Ovary (tissue), 9 donors: ENCODE measurements around the gene DHODH. TPM values are rescaled to one million over a fixed set of nuclear protein-coding genes. Genes with fewer than 3 reads are reported as not detected.

Experiments
- DNase-seq, 5 donors: peaks; one replicate each; pipeline ENCODE4 v3.0.0-alpha.2; 2019 to 2020
- H3K27ac ChIP-seq, 2 donors: fragments of 200-600 bp; one replicate each; pipeline versions ENCODE4 v1.5.1 to v1.8.0; 2019 to 2022
- H3K27me3 ChIP-seq: fragments of 200-600 bp; one replicate; pipeline ENCODE4 v1.8.0; 2022
- H3K36me3 ChIP-seq: fragments of 200-600 bp; sonication (generic); one replicate; pipeline ENCODE4 v1.5.1; 2019
- H3K4me1 ChIP-seq: one replicate; pipeline ENCODE4 v1.8.1; 2013; ENCODE audit warnings: mild to moderate bottlenecking, moderate library complexity; ENCODE audit not compliant: insufficient read depth
- H3K4me3 ChIP-seq: fragments of 200-600 bp; sonication (generic); one replicate; pipeline ENCODE4 v1.5.1; 2017
- H3K9me3 ChIP-seq, 2 donors: fragments of 200-600 bp in 1 of 2; sonication (generic) in 1 of 2; one replicate each; pipeline versions ENCODE4 v1.5.1 to v1.8.1; 2013 to 2019; ENCODE audit warnings: mild to moderate bottlenecking in 1 of 2, moderate library complexity in 1 of 2
- CTCF ChIP-seq, 3 donors: fragments of 450-650 bp in 2 of 3; fragments of 200-600 bp in 1 of 3; IDR thresholded peaks; one replicate each; pipeline versions ENCODE4 v1.5.1 to v1.8.0; 2016 to 2022; ENCODE audit warnings: antibody characterized with exemption in 3 of 3, mild to moderate bottlenecking in 1 of 3
- EP300 ChIP-seq: sonication (generic); formaldehyde crosslinking; IDR thresholded peaks from one replicate; pipeline ENCODE4 v1.6.1; 2017; ENCODE audit warnings: antibody characterized with exemption
- POLR2A ChIP-seq: fragments of 450-650 bp; IDR thresholded peaks from one replicate; pipeline ENCODE4 v1.6.1; 2017; ENCODE audit warnings: antibody characterized with exemption, mild to moderate bottlenecking, moderate library complexity
- WGBS, 3 donors: extraction: QIAGEN DNeasy Blood & Tissue Kit in 1 of 3; methylation state at CpG; one replicate each; pipeline versions ENCODE4 v1.1.5 to v1.1.7; 2013 to 2017; 5-methylcytosine and 5-hydroxymethylcytosine counted together
- intact Hi-C, 4 donors: fragments of 100-400 bp; cut with DNase I; formaldehyde crosslinking; loops; one replicate each; pipeline versions ENCODE4 v1.11.0 to v1.15.1; 2022 to 2023
- polyA plus RNA-seq, 2 donors: library from polyadenylated mRNA; stranded (reverse); fragments of 200-250 nt in 1 of 2; fragments of 350-450 nt in 1 of 2; fragmentation: Illumina TruSeq in 1 of 2; extraction: RNeasy Lipid Tissue Mini Kit (QIAGEN cat#74804) in 1 of 2; gene quantifications; one replicate each; pipeline ENCODE4 v1.2.3, GENCODE V29; 2013 to 2014
- total RNA-seq, 7 donors: library from RNA; depleted of rRNA in 2 of 7; stranded (reverse); fragments of >200 nt in 2 of 7; fragmentation: NEBNext Ultra II Directional in 3 of 7; extraction: Animal tissue kit (Norgen Biotek cat#: 25700) in 3 of 7; gene quantifications; one replicate each; pipeline versions ENCODE4 v1.1.0 to v1.2.4, GENCODE V29; 2016 to 2023
- donor health status: DM: no; HTN: no; CAD: no; lungs with moderate emphysema.
- donor health status: DM: no; HTN: no; CAD: no.
- donor health status: Bipolar disorder and iron deficiency.
- donor health status: DM: yes; HTN: yes; CAD: no.
- donor health status: DM: no; HTN: no; CAD: no.
- donor health status: DM: yes; HTN: yes; CAD: no.

DHODH gene
- total and polyA plus RNA-seq, 9 donors, result 3.2 to 13.0 (median 9.4) TPM

DNA sequence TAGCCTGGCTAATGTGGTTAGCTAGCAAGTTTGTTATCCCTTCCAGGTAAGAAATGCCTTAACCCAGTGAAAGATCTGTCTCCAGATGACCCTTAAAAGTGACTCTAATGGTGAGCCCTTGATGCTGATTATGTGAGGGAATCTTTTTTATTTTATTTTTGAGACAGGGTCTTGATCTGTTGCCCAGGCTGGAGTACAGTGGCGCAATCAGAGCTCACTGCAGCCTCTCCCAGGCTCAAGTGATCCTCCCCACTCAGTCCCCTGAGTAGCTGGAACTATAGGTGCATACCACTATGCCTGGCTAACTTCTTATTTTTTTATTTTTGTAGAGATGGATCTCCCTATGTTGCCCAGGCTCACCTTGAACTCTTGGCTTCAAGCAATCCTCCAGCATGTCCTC lies 35.0 kb downstream of the DHODH start:
- Histone ChIP-seq H3K4me3 (no peak overlapping the region), H3K36me3 (no peaks in the 10 kb centered on the region), H3K4me1 (no peaks in the 10 kb centered on the region), H3K27me3 (no peaks in the 10 kb centered on the region), H3K27ac (no peak overlapping the region), H3K9me3 (no peaks in the 10 kb centered on the region)
- WGBS, 3 donors, result 91 to 100% (median 96%) methylated on average over 1 of the region's 1 CpG
- DNase-seq, result no peak
- intact Hi-C loops, result no loop called here
- no peak for TF ChIP-seq POLR2A

DNA sequence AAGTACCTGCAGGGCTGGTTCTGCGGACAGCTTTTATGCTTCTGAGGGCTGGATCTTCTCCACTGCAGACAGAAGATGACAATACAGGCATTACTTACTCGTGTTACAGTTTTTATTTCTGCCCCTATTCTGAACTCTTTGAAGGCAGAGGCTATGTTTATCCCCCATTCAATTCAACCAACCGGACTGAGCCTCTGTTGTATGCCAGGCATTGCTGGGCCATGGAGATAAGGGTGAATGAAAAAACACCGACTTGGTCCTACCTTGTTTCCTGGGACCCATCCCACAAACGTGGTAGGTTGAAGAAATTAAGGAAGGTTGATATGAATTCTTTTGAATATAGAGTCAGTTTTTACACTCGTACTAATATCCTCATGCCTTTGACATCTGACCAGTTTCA lies 35.8 kb downstream of the DHODH start:
- intact Hi-C loops, result no loop called here
- no peaks in the 10 kb centered on the region for H3K4me1 ChIP-seq
- no peak for TF ChIP-seq POLR2A
- no peak for TF ChIP-seq CTCF (IDR thresholded peaks at IDR 0.05)
- no peak for TF ChIP-seq EP300
- H3K27ac ChIP-seq, result no peak overlapping the region
- no peak overlapping the region for H3K4me3 ChIP-seq
- 68 to 77% (median 74%) methylated on average over 6 of the region's 6 CpGs for WGBS, 3 donors
- H3K9me3 ChIP-seq, result no peaks in the 10 kb centered on the region
- DNase-seq, result no peak
- H3K36me3 ChIP-seq, result no peaks in the 10 kb centered on the region
- no peaks in the 10 kb centered on the region for H3K27me3 ChIP-seq

GRCh38 chr16:72044825-72045359 lies 36.3 kb downstream of the DHODH start:
- Histone ChIP-seq H3K27me3 (no peaks in the 10 kb centered on the region), H3K4me3 (no peak overlapping the region), H3K36me3 (no peaks in the 10 kb centered on the region), H3K27ac (no peak overlapping the region), H3K9me3 (no peaks in the 10 kb centered on the region), H3K4me1 (no peaks in the 10 kb centered on the region)
- 61 to 89% (median 67%) methylated on average over 2 of the region's 2 CpGs for WGBS, 3 donors
- no peak for TF ChIP-seq CTCF (IDR thresholded peaks at IDR 0.05)
- no peak for TF ChIP-seq POLR2A
- TF ChIP-seq EP300, result no peak
- intact Hi-C loops, result no loop called here
- no peak for DNase-seq

- H3K27ac ChIP-seq, result no peak overlapping the region
- H3K9me3 ChIP-seq, result no peaks in the 10 kb centered on the region
- no peaks in the 10 kb centered on the region for H3K36me3 ChIP-seq
- intact Hi-C loops, result no loop called here
- H3K4me3 ChIP-seq, result no peak overlapping the region
- TF ChIP-seq CTCF (IDR thresholded peaks at IDR 0.05) (no peak), POLR2A (no peak)
- no peaks in the 10 kb centered on the region for H3K4me1 ChIP-seq
- no peaks in the 10 kb centered on the region for H3K27me3 ChIP-seq
- DNase-seq, result no peak
These were observed 40.6 kb downstream of the DHODH start for GRCh38 chr16:72049110-72049509.

DNA sequence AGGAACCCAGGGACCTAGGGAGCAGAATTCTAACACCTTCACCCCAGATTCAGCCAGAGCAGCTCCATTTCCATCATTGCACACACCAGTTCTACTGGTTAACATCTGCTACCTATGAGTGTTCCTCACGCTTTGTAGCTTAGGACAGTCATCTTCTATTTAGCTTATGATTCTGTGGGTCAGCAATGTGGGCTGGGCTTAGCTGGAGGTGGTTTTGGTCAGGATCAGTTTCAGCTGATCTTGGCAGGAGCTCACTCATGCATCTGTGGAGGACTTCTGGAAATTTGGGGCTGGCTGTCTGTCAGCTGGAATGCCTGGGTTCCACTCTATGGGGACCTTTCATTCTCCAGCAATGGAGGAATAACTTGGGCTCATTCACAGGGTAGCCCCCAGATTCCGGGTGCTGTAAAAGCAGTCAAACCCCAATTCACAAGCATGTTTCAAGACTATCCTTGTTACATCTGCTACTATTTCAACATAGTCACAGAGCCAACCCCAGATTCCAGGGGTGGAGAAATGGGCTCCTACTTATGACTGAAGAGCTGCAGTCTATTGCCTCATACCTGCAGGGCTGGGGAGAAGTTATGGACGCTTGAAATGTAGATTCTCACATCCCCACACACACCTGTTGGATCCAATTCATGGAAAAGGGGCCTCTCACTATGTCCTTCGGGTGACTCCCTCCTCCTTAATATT lies 42.4 kb downstream of the DHODH start:
- H3K27me3 ChIP-seq, result no peaks in the 10 kb centered on the region
- H3K36me3 ChIP-seq, result no peaks in the 10 kb centered on the region
- H3K4me3 ChIP-seq, result no peak overlapping the region
- H3K4me1 ChIP-seq, result no peaks in the 10 kb centered on the region
- intact Hi-C loops, result no loop called here
- 89 to 91% (median 89%) methylated on average over 4 of the region's 4 CpGs for WGBS, 3 donors
- no peak overlapping the region for H3K27ac ChIP-seq
- no peak for DNase-seq
- no peaks in the 10 kb centered on the region for H3K9me3 ChIP-seq
- TF ChIP-seq EP300, result no peak
- TF ChIP-seq CTCF (IDR thresholded peaks at IDR 0.05), result no peak
- TF ChIP-seq POLR2A, result no peak
